ENCODE data around the gene PTMA.

PTMA gene

GRCh38 chr2:231668981-231669380 lies 39.3 kb upstream of the PTMA start:
- no peak for TF ChIP-seq ZBTB7A (IDR thresholded peaks at IDR 0.05; ENCODE audit: low read depth)
- no peak for TF ChIP-seq TCF12 (IDR thresholded peaks at IDR 0.05; ENCODE audit: low read depth)
- no peak for TF ChIP-seq REST (IDR thresholded peaks at IDR 0.05; ENCODE audit: low read depth)
- no peak for TF ChIP-seq YY1 (IDR thresholded peaks at IDR 0.05; ENCODE audit: low read depth)
- no peak for TF ChIP-seq TAF1 (IDR thresholded peaks at IDR 0.05; ENCODE audit: low read depth)
- TF ChIP-seq MAX (IDR thresholded peaks at IDR 0.05) = no peak
- TF ChIP-seq USF1 (IDR thresholded peaks at IDR 0.05) = no peak
- no peak for TF ChIP-seq EP300 (IDR thresholded peaks at IDR 0.05; ENCODE audit: borderline replicate concordance)
- no peak for TF ChIP-seq NFIC (IDR thresholded peaks at IDR 0.05)
- TF ChIP-seq RAD21 (IDR thresholded peaks at IDR 0.05; ENCODE audit: low read depth) = no peak
- TF ChIP-seq TEAD4 (IDR thresholded peaks at IDR 0.05) = no peak
- TF ChIP-seq CEBPB (IDR thresholded peaks at IDR 0.05) = no peak
- TF ChIP-seq EGR1 (IDR thresholded peaks at IDR 0.05) = no peak
- no peak for TF ChIP-seq FOXM1 (IDR thresholded peaks at IDR 0.05; ENCODE audit: borderline replicate concordance, low read depth)

GRCh38 chr2:231671270-231672050 lies 36.9 kb upstream of the PTMA start:
- TF ChIP-seq TEAD4 (IDR thresholded peaks at IDR 0.05) = no peak
- TF ChIP-seq TCF12 (IDR thresholded peaks at IDR 0.05; ENCODE audit: low read depth) = no peak
- TF ChIP-seq RAD21 (IDR thresholded peaks at IDR 0.05; ENCODE audit: low read depth) = no peak
- no peak for TF ChIP-seq EP300 (IDR thresholded peaks at IDR 0.05; ENCODE audit: borderline replicate concordance)
- TF ChIP-seq TAF1 (IDR thresholded peaks at IDR 0.05; ENCODE audit: low read depth) = no peak
- TF ChIP-seq YY1 (IDR thresholded peaks at IDR 0.05; ENCODE audit: low read depth) = no peak
- TF ChIP-seq CEBPB (IDR thresholded peaks at IDR 0.05) = no peak
- TF ChIP-seq EGR1 (IDR thresholded peaks at IDR 0.05) = no peak
- TF ChIP-seq FOXM1 (IDR thresholded peaks at IDR 0.05; ENCODE audit: borderline replicate concordance, low read depth) = no peak
- no peak for TF ChIP-seq NFIC (IDR thresholded peaks at IDR 0.05)
- TF ChIP-seq ZBTB7A (IDR thresholded peaks at IDR 0.05; ENCODE audit: low read depth) = no peak
- no peak for TF ChIP-seq CREB1 (IDR thresholded peaks at IDR 0.05; ENCODE audit: low read depth)

GRCh38 chr2:231672617-231673347 lies 35.5 kb upstream of the PTMA start:
- TF ChIP-seq YY1 (IDR thresholded peaks at IDR 0.05; ENCODE audit: low read depth) = no peak
- TF ChIP-seq TEAD4 (IDR thresholded peaks at IDR 0.05) = 0 out of 2 replicates have a peak, but pooled peaks have one; percentile 10
- TF ChIP-seq EGR1 (IDR thresholded peaks at IDR 0.05) = no peak
- TF ChIP-seq EP300 (IDR thresholded peaks at IDR 0.05; ENCODE audit: borderline replicate concordance) = no peak
- TF ChIP-seq NFIC (IDR thresholded peaks at IDR 0.05) = no peak
- TF ChIP-seq CREB1 (IDR thresholded peaks at IDR 0.05; ENCODE audit: low read depth) = no peak
- no peak; the same call in none of the 2 replicates for TF ChIP-seq TAF1 (IDR thresholded peaks at IDR 0.05; ENCODE audit: low read depth)
- TF ChIP-seq CEBPB (IDR thresholded peaks at IDR 0.05) = no peak
- no peak for TF ChIP-seq REST (IDR thresholded peaks at IDR 0.05; ENCODE audit: low read depth)
- peak; percentile 34; the same call in 1 of the 2 replicates for TF ChIP-seq MAX (IDR thresholded peaks at IDR 0.05)
- 0 out of 2 replicates have a peak, but pooled peaks have one; percentile 16 for TF ChIP-seq TCF12 (IDR thresholded peaks at IDR 0.05; ENCODE audit: low read depth)
- peak; percentile 0; the same call in 1 of the 2 replicates for TF ChIP-seq ZBTB7A (IDR thresholded peaks at IDR 0.05; ENCODE audit: low read depth)
- no peak for TF ChIP-seq USF1 (IDR thresholded peaks at IDR 0.05)
- 0 out of 2 replicates have a peak, but pooled peaks have one; percentile 11 for TF ChIP-seq RAD21 (IDR thresholded peaks at IDR 0.05; ENCODE audit: low read depth)
- TF ChIP-seq FOXM1 (IDR thresholded peaks at IDR 0.05; ENCODE audit: borderline replicate concordance, low read depth) = no peak

- TF ChIP-seq FOXM1 (IDR thresholded peaks at IDR 0.05; ENCODE audit: borderline replicate concordance, low read depth) = no peak
- TF ChIP-seq MAX (IDR thresholded peaks at IDR 0.05) = no peak
These were observed 35.0 kb upstream of the PTMA start for GRCh38 chr2:231673348-231673770.

Measured in Ishikawa (cell line).